IPS-NIHi7 (cell line): ENCODE measurements around the gene ENKD1.

Experiments
- DNase-seq: peaks from one replicate; pipeline ENCODE4 v3.0.0; 2012; ENCODE audit warnings: mixed read lengths; ENCODE audit errors: extremely low spot score

The ENKD1 gene

DNA sequence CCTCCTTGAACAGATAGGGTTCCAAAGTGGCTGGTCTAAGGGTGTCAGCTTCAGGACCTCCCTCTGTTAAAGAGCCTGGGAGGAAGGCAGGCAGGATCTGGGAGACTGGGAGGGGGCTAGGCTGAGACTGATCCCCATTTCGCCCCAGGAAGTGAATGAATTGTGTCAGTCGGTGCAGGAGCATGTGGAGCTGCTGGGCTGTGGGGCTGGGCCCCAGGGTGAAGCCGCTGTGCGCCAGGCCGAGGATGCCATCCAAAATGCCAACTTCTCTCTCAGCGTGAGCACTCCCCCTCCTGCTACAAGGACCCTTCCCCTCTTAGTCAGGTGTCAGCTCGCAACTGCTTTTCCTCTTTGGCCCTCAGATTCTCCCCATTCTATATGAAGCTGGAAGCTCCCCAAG, 15.5 kb downstream of the ENKD1 start:
- DNase-seq: no peak

DNA sequence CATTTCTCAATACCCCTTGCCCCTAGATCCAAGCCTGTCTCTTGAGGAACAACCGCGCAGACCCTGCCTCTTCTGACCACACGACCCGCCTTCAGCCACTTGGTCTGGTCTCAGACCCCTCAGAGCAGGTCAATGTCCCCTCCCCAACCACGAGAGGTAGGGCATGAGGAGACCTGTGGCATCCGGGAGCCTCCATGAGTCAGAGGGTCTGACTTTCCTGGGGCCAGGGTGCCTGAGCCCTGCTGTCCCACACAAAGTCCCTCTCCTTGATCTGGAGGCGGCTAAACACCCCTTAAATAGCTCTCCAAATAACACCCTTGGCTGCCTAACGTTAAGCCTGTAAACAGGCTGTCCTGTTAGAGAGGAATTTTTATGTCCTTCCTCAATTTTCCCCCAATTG, 16.5 kb downstream of the ENKD1 start:
- no peak for DNase-seq

DNA sequence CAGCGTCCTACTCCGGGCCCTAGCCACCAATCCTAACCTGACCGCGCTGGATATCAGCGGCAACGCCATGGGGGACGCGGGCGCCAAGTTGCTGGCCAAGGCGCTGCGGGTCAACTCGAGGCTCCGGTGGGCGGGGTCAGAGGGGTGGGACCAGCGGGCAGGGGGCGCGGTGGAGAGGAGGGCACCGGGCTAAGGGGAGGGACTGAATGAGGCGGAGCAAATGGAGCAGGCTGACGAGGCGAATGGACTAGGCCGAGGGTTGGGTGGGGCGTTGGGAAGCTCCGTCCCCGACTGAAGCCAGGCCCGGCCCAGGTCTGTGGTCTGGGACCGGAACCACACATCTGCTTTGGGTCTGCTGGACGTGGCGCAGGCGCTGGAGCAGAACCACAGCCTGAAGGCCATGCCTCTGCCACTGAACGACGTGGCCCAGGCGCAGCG, 17.0 kb downstream of the ENKD1 start:
- peak; percentile 93 for DNase-seq

DNA sequence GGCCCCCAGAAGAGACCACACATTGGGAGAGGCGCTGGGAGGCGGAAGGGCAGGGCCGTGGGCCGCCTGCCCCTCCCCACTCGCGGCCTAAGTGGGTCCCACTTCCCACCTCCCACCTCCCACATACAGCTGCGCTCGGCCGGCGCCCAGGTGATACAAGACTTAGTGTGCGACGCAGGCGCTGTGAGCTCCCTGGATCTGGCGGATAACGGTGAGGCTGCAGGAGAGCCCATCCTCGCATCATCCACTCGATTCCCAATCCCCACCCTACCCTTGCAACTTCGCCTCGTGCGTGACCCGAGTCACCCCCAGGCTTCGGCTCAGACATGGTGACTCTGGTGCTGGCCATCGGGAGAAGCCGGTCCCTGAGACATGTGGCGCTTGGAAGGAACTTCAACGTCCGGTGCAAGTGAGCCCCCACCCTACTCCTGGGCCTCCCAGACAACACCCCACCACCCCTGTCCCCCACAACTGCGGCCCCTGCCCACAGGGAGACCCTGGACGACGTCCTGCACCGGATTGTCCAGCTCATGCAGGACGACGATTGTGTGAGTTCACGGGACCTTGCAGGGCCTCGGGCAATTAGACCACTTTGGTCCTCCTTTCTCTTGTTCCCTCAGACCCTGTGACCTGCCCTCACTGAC, 17.7 kb downstream of the ENKD1 start:
- DNase-seq: no peak

DNA sequence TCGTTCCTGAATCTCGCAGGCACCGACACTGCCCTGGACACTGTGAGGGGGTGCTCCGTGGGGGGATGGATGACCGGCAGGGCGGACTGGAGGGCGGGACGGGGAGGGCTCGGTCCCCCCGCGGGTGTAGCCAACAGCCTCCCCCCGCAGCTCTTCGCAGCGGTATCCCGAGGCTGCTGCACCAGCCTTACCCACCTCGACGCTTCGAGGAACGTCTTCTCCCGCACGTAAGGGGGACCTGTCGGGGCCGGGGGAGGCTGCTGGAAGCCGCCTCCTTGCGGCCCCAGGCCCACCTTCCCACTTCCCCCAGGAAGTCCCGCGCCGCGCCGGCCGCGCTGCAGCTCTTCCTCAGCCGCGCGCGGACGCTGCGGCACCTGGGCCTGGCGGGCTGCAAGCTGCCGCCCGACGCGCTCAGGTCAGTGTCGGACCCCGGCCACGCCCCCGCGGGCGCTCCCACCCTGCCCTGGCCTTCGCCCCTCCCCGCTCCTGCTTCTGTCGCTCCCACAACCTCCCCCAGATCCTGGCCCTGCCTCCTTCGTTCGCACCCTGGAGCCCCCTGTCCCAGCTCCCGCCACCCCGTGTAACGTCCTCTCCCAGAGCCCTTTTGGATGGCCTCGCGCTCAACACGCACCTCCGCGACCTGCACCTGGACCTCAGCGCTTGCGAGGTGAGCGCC, 18.3 kb downstream of the ENKD1 start:
- DNase-seq: no peak

DNA sequence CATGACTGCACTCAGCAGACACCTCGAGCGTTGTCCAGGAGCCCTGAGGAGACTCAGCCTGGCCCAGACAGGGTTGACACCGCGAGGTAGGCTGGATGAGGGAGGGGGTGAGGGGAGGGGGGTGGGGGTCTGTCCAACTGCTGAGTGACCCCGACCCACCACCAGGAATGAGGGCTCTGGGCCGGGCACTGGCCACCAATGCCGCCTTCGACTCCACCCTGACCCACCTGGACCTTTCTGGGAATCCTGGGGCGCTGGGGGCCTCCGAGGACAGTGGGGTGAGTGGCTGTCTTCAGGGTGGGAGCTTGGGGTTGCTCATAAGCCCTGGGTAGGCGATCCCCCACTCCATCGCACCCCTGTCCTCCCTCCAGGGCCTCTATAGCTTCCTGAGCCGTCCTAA, 18.9 kb downstream of the ENKD1 start:
- DNase-seq: no peak

DNA sequence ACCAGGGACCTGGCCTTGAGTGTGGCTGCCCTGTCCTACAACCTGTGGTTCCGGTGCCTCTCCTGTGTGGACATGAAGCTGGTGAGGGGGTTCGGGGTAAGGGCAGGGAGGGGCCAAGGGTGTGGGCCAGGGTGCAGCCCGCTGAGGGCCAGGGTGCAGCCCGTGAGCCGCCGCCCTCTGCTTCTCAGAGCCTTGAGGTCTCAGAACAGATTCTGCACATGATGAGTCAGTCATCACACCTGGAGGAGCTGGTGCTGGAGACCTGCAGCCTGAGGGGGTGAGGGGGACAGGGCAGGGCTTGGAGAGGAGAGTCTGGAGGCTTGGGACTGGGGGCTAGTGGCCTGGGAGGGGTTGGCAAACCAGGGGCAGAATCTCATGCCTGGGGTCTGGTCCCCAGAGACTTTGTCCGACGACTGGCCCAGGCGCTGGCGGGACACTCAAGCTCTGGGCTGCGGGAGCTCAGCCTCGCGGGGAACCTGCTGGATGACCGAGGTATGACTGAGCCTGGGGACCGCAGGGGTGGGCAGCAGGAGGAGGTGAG, 19.4 kb downstream of the ENKD1 start:
- no peak for DNase-seq

DNA sequence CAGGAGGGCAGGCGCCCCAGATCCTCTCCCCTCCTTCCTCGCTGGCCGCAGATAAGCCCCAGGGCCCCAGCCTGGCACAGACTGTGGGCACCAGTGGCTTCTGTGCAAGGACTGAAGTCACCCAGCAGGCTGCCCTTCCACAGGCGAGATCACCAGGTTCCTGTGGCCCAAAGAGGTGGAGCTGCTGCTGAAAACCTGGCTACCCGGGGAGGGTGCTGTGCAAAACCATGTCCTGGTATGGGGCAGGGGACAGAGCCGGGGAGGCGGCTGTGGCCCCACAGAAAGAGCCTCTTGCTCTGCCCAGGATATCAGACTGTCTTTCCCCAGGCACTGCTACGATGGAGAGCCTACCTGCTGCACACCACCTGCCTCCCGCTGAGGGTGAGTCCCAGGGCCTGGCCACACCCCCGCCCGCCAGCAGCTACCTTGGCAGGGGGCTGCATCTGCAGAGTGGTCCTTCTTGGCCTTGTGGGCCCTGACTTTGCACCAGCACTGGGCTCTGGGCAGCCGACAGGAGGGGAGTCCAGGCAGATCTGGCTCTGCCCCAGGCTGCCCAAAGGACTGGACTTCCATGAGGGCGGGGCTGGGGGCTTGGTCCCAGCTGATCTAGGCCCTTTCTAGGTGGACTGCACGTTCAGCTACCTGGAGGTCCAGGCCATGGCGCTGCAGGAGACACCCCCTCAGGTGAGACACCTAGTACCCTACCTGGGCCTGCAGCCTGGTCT, 21.0 kb downstream of the ENKD1 start:
- no peak for DNase-seq

DNA sequence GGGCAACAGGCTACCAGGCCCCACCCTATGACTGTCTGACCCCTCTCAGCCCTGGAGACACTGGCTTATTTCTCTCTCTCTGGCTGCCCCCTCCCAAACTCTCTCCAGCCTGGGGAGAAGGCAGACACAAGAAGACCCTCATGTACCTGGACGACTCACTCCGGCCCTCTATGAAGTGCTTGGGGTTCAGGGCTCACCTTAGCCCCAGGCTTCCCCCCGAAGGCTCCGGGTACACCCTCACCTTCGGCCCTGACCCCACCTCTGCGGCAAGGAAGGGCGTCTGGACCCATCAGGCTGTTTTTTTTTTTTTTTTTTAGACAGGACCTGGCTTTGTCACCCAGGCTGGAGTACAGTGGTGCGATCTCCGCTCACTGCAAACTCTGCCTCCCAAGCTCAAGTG, 22.5 kb downstream of the ENKD1 start:
- DNase-seq: no peak

DNA sequence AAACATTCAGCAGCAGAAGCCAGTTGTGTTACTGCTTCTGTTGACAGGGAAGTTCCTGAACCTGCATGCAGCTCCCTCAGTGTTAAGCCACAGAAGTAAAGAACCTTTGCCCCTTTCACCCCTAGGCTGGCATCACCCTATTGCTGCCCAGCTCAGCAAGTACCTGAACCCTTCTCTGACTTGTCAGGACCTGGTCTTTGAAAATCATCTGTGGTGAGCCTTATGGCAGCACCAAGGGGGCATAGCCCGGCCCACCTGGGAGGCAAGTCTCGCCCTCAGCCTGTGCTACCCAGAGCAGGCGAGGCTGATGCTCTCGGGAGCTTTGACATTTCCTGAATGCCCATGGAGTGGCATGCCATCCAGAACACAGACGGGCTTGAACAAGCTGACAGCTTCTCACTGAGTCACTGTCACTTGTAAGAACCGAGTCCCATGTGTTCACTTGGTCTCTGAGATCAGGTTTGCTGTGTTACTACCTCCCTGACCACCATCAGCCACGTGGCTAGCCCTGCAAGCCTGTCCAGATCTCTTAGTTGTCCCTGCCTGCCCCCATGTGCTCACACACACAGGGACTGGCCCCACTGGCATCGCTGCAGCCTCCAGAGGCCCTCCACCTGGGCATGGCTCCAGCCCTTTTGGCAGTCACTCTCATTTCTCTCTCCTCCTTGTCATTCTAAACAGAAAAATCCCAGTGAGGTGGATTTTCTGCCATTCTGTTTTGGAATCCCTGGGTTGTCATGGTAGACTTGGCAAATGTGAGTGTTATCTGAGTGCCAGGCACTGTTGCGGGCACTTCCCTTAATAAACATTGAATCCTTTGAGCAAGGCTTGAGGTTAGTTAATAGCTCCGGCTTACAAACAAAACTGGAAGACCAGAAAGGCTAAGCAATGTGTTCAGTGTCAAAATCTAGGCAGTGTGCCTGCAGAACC, 24.5 kb downstream of the ENKD1 start:
- no peak for DNase-seq

DNA sequence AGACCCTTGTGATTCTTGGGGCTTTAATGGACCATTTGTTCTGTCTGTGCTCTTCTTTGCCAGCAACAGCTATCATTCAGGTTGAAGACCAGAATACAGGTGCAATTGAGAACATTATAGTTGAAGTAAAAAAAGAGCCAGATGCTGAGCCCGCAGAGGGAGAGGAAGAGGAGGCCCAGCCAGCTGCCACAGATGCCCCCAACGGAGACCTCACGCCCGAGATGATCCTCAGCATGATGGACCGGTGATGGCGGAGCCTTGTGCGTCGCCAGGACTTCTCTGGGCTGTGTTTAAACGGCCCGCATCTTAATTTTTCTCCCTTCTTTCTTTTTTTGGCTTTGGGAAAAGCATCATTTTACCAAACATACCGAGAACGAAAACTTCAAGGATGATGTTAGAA, 28.9 kb downstream of the ENKD1 start:
- no peak for DNase-seq

DNA sequence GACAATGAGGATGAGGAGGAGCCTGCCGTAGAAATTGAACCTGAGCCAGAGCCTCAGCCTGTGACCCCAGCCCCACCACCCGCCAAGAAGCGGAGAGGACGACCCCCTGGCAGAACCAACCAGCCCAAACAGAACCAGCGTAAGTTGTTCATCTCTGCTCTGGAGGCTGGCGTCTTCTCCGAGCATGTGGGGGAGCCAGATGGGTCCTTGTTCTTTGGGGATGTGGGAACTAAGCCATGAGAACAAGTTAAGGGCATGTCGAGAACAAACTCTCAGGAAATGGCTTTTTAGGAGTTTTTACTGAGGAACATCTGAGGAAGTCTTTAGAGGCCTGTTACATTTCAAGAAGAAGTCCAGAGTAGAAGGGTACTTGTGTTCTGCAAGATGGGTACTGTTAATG, 29.8 kb downstream of the ENKD1 start:
- DNase-seq: no peak

DNA sequence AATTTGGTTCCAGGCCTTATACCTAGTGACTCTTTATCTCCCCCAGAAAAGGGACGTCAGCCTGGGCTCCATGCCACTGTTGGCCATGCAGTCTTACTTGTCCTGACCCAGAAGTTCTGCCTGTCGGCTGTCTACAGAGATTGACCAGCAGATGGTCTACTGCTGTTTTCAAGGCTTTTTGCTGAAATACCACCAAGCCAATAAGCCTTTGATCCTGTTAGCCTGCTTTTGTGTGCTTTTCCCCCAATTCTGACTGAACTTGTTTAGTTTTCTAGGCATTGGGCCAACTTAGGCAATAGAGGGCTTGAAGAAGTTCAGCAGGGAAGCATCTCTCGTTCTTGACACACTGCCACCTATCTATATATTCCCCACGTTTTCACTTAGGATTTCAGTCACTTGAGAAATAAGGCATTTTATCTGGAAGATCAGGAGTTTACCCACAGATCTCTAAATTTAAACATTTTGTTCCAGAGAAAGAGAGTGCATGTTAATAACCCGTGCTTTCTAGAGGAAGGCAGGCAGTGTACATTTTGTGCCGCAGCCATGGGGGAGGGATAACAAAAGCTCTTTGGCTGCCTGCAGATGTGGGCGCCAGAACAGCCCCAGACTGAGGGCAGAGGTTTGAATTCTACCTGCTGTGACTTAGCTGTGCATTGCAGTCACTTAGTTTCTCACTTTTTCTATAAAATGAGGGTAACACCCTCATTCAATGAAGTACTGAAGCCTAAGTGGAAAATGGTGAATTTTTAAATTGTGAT, 34.0 kb downstream of the ENKD1 start:
- DNase-seq: no peak

DNA sequence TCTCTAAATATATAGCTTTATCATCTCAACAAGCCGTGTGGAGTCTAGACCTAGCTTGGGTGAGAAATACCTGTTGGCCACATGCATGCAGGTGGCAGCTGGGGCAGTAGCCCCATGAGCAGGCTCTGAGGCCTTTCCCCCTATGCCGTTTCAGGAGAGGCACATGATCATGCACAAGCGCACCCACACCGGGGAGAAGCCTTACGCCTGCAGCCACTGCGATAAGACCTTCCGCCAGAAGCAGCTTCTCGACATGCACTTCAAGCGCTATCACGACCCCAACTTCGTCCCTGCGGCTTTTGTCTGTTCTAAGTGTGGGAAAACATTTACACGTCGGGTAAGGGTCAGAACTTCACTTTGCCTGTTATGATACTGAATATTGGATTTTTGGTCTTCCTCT, 38.3 kb downstream of the ENKD1 start:
- no peak for DNase-seq

DNA sequence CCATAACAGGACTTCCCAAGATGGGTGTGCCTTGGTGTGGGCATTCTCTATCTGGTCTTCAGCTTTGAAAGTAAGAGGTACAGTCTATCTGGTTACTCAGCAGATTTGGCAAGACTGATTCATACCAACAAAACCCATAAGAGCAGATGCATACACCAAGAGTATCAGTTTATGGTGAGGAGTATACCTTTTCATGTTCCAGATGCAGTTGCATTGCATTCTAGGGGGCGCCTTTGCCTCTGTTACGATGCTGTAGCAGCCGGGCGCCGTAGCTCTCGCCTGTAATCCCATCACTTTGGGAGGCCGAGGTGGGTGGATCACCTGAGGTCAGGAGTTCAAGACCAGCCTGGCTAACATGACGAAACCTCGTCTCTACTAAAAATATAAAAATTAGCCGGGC, 52.7 kb downstream of the ENKD1 start:
- peak; percentile 59 for DNase-seq
